RWPE1 (cell line): ENCODE data around the gene NDUFA5.
"Not testable (repeated sequence)": the region's sequence is repeated elsewhere in the genome, so short reads cannot be mapped to it uniquely, and the experiment has no call there.

ENCODE experiments used
- CTCF ChIA-PET: fragments of 350-600 bp; sonication (Branson Sonifier 250); formaldehyde crosslinking; extraction: SDS; loops from one replicate; lab custom pipeline; 2021; lab: Yijun Ruan, JAX
- POLR2A ChIA-PET: fragments of 400-600 bp; formaldehyde crosslinking; extraction: SDS; loops from one replicate; lab custom pipeline; 2020; ENCODE audit warnings: antibody characterized with exemption; ENCODE audit not compliant: low non-redundant PET; lab: Yijun Ruan, JAX
- DNase-seq: peaks from one replicate; pipeline ENCODE4 v3.0.0; 2012; ENCODE audit warnings: low spot score
- H3K27ac ChIP-seq: fragments of 450-650 bp; 2 replicates; pipeline ENCODE4 v1.5.1; 2017
- TF ChIP-seq, protein P1 (sequence below): fragments of 450-650 bp; conservative IDR thresholded peaks from 2 replicates; pipeline ENCODE4 v1.5.1; 2017; ENCODE audit warnings: low read depth, mild to moderate bottlenecking

The NDUFA5 gene

DNA sequence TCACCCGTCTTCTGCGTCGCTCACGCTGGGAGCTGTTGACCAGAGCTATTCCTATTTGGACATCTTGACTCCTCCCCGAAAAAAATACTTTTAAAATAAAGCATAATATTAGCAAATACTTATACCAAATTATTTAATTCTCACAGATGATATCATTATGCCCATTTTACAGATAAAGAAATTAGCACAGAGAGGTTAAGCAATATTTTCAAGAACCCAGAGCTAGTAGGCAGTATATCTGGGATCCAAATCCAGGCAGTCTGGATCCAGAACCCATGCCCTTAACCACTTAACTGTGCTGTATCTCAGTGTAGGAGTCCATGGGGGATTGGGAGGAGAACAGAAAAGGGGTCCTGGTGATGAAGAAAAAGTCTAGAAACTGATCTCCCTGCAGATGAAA lies 29.4 kb downstream of the NDUFA5 start:
- POLR2A ChIA-PET: no interaction called here
- no peak overlapping the region for H3K27ac ChIP-seq
- CTCF ChIA-PET: interaction anchor here (0.6 kb wide), 1 partner anchor 162 kb away, joined by 3 read pairs; no protein-coding TSS in a partner anchor
- TF ChIP-seq, protein P1, sequence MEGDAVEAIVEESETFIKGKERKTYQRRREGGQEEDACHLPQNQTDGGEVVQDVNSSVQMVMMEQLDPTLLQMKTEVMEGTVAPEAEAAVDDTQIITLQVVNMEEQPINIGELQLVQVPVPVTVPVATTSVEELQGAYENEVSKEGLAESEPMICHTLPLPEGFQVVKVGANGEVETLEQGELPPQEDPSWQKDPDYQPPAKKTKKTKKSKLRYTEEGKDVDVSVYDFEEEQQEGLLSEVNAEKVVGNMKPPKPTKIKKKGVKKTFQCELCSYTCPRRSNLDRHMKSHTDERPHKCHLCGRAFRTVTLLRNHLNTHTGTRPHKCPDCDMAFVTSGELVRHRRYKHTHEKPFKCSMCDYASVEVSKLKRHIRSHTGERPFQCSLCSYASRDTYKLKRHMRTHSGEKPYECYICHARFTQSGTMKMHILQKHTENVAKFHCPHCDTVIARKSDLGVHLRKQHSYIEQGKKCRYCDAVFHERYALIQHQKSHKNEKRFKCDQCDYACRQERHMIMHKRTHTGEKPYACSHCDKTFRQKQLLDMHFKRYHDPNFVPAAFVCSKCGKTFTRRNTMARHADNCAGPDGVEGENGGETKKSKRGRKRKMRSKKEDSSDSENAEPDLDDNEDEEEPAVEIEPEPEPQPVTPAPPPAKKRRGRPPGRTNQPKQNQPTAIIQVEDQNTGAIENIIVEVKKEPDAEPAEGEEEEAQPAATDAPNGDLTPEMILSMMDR: no peak
- DNase-seq: no peak

GRCh38 chr7:123527712-123528225 lies 29.8 kb downstream of the NDUFA5 start:
- POLR2A ChIA-PET, DNase-seq, H3K27ac ChIP-seq, CTCF ChIA-PET: not testable (repeated sequence)

DNA sequence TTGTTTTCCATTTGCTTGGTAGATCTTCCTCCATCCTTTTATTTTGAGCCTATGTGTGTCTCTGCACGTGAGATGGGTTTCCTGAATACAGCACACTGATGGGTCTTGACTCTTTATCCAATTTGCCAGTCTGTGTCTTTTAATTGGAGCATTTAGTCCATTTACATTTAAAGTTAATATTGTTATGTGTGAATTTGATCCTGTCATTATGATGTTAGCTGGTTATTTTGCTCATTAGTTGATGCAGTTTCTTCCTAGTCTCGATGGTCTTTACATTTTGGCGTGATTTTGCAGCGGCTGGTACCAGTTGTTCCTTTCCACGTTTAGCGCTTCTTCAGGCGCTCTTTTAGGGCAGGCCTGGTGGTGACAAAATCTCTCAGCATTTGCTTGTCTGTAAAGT lies 31.1 kb downstream of the NDUFA5 start:
- CTCF ChIA-PET, H3K27ac ChIP-seq, POLR2A ChIA-PET, DNase-seq: not testable (repeated sequence)

DNA sequence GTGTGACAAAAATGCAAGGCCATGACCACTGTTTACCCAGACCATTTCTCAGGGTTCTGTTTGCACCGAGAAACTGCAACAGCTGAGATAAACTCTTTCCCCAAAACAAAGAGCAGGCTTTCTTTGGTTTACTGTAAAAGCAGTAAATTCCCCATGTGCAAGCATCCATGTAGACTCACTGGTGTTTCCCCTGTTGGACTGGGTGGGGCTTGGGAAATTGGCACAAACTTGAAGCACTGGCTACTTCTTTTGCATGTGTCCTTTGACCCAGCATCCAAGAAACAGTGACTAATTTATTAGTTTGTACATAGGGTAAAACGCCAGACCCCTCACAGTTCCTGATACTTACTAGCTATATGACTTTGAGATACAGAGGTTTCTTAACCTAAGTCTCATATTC lies 35.6 kb downstream of the NDUFA5 start:
- H3K27ac ChIP-seq: no peak overlapping the region
- TF ChIP-seq, protein P1: no peak
- no peak for DNase-seq
- CTCF ChIA-PET: interaction anchor here (0.6 kb wide), 1 partner anchor 18 kb away, joined by 3 read pairs; no protein-coding TSS in a partner anchor
- POLR2A ChIA-PET: no interaction called here

DNA sequence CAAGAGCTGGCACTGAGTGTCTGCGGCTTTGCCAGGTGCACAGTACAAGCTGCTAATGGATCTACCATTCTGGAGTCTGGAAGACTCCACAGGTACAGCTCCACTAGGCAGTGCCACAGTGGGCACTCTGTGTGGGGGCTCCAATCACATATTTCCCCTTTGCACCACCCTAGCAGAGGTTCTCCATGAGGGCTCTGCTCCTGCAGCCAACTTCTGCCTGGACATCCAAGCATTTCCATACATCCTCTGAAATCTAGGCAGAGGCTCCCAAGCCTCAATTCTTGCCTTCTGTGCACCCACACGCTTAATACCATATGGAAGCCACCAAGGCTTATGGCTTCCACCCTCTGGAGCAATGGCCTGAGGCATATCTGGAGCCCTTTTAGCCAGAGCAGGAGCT lies 52.4 kb downstream of the NDUFA5 start:
- ChIA-PET POLR2A (no interaction called here), CTCF (no interaction called here)
- TF ChIP-seq, protein P1: no peak
- no peak overlapping the region for H3K27ac ChIP-seq
- no peak for DNase-seq

DNA sequence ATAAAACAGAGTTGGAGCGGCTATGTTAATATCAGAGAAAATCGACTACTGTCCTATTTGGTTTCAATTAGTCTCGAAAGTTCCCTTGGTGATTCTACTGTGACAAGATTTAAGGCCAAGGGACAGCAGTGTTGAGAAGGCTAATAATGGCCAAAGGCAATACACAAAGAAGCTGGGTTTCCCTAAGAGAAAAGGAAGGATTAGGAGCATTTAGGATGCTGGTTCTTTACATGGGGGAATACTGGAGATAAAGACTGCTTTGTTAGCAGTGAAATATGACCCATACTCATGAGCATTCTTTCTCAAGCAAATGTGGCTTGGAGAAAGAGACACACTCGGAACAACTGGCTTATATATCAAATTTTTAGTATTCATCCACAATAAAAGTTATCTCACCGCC lies 55.4 kb downstream of the NDUFA5 start:
- H3K27ac ChIP-seq: no peak overlapping the region
- CTCF ChIA-PET: interaction anchor here (1.3 kb wide), 1 partner anchor 8 kb away, joined by 4 read pairs; no protein-coding TSS in a partner anchor
- TF ChIP-seq, protein P1: no peak
- POLR2A ChIA-PET: no interaction called here
- DNase-seq: no peak

GRCh38 chr7:123500878-123501489 lies 56.6 kb downstream of the NDUFA5 start:
- DNase-seq: no peak
- TF ChIP-seq, protein P1: no peak
- H3K27ac ChIP-seq: no peak overlapping the region
- ChIA-PET CTCF (no interaction called here), POLR2A (no interaction called here)
